ENCODE measurements around the gene NRXN3.

The NRXN3 gene

DNA sequence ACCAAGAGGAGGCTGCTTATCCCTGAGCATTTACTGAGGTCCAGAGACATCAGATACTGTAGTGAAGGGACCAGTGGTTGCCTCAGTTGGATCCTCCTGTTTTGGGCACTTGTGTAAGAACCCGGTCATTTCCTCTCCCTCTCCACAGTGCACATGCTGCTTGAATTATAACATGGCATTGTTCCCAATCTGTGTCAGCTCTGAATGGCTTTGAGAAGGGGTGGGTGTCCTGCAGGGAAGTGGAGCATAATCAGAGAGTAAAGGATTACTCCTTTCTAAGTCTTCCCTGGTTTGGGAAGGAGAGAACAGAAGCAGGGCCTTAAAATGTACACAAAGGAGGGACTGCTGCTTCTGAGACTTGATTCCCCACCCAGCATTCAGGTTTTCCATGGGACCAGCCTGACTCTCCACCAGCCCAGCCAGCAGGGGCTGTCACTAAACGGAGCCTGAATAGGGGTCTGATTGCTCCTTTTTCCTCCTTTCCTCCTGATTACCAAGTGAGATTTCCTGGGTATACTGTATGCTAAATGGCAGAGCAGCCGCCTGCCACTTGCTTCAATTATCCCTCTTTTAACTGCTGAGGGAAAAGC, 78.4 kb downstream of the NRXN3 start:
- no peak for DNase-seq

- no peak for DNase-seq
These were observed 81.1 kb downstream of the NRXN3 start for GRCh38 chr14:78251308-78251707.

DNA sequence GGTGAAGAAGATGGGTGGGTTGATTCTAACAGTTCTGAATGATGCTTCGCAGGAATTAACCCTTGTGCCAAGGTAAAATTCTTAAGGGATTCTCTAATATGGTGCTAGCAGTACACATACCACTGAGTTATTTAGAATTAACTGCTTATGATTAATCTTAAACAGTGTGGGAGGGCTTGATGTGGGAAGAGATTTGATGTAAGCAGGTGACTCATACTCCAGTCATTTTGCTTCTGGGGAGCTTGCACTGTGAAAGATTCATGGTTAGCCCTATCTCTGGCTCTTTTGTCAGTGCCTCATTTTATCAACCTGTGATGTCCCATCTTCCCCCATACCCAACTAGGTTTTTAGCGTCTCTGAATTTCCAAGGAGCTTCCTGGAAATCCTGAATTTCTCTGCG, 83.8 kb downstream of the NRXN3 start:
- no peak for DNase-seq

DNA sequence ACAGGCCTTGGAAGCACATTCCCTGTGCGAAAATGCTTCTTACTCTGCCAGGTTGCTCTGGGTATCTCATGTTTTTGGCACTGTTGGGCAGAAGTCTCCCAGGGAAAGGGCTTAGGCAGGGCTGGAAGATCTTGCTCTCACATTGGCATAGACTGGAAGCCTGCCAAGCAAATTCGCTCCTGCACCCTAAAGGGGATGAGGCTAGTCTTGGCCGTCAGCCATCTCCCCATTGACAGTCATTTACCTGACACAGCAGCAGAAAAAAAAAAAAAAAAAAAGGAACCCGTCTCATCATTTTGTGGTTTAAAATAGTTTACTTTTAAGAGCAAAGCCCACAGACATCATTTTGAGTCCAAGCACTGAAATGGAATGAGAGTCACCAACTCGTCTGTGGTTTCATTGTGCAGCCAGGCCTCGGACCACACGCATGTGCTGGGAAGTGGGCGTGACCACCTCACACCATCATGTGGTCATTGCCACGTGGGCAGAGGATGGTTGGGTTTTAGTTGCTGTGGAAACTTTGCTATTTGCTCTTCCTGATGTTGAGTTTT, 84.8 kb downstream of the NRXN3 start:
- no peak for DNase-seq

GRCh38 chr14:78259831-78260230, 89.7 kb downstream of the NRXN3 start:
- DNase-seq = no peak

GRCh38 chr14:78278464-78279250, 108.5 kb downstream of the NRXN3 start:
- DNase-seq = no peak

GRCh38 chr14:78282437-78282836, 112.3 kb downstream of the NRXN3 start:
- no peak for DNase-seq

- DNase-seq = no peak
These were observed 116.0 kb downstream of the NRXN3 start for GRCh38 chr14:78286210-78286609.

GRCh38 chr14:78292003-78292402, 121.8 kb downstream of the NRXN3 start:
- DNase-seq = no peak

DNA sequence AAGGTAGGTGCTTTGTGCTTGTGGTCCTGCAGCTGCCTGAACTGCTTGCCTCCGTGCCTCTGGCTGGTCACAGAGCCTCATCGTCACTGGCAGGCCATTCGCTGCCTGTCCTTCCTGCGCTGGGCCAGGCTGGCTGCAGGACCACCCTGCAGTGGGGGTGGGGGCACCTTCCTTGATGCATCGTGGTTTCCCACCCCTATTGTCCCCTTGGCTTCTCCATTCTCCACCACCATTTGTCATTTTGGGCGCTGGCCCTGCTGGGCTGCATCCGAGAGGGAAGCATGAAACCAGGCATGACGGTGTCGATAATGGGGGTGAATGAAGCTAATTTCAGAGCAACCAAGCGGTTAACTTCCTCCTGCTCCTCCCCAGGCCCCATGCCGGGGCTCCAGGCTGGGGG, 127.7 kb downstream of the NRXN3 start:
- no peak for DNase-seq

DNA sequence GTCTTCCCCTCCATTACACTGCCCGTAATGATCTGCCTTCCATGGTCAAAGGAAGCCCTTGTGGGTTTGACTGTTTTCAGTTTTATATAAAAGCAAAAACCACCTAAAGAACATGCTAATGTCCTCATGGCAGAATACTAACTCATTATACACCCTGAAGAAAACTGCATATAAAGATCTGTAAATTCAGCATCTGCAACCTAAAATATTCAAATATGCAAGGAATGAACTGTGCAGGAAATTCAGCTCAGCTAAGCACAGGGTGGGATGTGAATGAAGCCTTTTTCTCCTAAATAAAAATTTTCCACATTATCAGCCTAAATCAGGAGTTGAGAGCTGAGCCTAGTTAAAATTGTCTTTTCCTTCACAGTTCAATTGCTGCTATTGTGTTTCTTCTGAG, 128.1 kb downstream of the NRXN3 start:
- DNase-seq = no peak

- DNase-seq = no peak
These were observed 132.7 kb downstream of the NRXN3 start for GRCh38 chr14:78302841-78303240.

- DNase-seq = no peak
These were observed 137.5 kb downstream of the NRXN3 start for GRCh38 chr14:78307671-78308070.

DNA sequence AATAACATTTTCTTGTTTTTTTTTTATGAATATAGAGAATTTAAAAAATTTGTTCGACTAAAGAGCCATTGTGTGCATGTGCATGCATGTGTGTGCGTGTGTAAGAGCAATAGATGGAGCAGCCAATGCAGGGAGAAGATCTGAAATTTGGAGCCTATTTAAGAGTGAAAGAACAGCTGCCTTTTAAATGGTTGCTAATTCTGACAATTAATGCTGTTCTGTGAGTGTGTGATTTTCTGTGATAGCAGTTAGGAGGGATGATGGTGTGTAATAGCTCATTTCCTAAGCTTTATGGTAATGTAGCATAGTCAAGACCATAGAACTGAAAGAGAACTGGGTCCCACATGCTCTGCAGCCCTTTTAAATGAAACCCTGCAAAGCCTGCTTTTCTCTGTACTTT, 137.9 kb downstream of the NRXN3 start:
- no peak for DNase-seq

DNA sequence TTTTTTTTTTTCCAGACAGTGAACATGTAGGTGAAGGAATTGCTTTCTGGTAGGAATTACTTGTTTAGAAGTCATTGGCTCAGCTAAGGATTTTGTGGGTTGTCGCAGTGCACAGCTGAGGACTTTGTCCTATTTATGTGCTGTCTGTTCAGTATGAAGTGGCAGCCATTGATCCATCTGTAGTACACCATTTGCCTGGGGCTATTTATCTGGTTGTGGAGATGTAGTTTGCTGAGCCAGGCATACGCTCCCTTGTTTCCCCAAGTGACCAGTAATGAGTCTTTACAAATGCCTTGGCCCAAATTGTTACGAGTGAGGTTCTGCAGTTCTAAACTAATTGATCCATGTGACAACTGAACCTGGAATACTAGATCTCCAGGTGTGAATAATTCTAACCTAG, 140.1 kb downstream of the NRXN3 start:
- no peak for DNase-seq

GRCh38 chr14:78313499-78313898, 143.3 kb downstream of the NRXN3 start:
- no peak for DNase-seq

- DNase-seq = no peak
These were observed 144.3 kb downstream of the NRXN3 start for GRCh38 chr14:78314484-78314883.

DNA sequence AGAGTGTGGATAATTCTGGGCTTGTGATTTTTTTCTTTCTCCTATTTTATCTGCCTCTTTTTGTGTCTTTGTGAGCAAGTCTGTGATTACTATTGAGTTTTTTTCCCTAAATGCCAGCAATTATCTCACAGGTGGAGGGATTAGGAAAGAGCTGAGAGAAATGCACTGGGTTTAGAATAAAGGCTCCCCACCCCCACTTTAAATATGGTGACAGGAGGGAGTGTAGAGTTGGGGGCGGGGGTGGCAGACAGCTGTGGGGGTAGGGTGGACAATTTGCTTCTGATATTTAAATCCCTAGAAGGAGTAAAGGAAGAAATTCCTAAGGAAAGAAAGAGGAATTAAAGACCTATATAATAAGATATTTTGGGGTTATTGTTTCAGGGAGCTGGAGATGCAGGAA, 145.9 kb downstream of the NRXN3 start:
- DNase-seq = no peak

DNA sequence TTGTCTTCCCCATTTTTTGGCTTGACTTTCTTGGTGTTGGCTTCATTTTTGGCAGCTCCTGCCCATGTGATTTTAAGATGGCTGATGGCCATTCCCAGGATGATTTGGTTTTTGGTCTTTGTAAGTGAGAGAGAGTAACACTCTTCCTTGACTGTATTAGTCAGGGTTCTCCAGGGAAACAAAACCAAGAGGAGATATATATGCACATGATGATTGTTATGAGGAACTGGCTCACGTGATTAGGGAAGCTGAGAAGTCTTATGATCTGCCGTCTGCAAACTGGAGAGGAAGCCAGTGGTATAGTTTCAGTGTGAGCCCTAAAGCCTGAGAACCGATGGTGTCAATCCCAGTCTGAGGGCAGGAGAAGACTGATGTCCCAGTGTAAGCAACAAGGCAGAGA, 146.6 kb downstream of the NRXN3 start:
- no peak for DNase-seq

DNA sequence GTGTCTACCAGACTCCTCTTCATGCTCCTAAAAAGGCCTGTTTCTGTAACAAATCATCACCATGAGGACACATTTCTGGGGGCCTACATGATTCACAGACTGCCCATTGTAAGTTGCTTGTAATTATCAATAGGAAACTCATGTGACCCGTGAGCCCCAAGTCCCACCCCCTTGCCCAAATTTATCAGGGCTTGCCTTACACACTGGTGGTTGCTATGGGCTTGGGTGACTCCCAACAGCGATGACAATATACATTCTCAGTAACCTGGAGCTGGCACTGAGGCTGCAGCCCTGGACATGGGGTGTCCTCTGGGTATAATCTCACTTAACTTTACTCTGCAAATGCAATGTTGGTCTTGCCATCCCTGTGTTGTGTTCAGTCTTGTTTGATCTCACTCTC, 149.2 kb downstream of the NRXN3 start:
- no peak for DNase-seq

DNA sequence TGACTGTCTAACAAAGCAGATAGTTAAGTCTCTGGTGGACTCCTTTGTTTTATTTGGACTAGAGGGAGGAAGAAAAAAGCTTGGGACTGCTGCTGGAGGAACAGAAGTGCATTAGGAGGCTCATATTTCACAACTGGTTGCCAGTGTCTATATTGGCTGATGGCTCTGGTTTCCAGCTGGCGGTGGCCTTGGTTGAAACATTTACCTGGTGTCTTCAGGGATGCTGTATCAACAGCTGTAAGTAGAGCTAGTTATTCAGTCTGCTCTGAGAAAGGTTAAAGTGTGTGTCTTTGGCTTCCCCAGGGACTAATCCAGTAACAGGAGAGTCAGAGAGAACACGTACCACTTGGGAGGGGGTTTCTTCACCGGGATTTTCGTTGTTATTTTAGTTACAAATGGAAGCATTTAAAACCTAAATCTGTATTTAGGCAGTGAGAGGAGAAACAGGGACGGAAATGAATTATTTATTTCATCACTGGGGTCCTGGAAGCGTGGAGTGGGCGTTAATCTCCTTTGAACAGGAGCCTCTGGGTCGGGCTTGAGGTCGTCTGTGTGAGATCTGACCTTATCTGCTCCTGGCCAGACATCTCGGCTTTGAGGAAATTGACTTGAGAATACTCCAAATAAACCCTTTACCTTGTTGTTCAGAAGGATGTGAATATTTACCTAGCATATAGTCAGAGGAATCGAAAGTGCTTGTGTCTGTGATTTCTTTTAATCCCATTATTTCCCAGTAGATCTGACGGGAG, 149.9 kb downstream of the NRXN3 start:
- no peak for DNase-seq

DNA sequence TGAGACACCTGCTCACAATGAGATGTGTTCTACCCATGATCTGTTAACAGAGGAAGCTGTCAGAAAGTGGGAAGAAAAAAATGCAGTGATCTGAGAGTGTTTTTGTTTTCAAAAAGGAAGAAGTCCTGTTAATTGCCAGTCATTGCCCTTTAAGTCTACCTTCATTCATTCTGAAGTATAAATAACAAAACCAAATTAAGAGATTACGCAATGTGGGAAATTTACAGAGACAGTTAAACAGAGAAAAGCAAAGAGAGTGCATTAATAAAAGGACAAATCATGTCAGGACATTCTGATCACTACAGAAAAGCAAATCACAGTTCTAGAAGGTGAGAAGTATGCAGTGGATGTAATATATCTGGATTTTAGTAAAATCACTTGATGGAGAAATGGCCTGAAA, 154.2 kb downstream of the NRXN3 start:
- DNase-seq = no peak

DNA sequence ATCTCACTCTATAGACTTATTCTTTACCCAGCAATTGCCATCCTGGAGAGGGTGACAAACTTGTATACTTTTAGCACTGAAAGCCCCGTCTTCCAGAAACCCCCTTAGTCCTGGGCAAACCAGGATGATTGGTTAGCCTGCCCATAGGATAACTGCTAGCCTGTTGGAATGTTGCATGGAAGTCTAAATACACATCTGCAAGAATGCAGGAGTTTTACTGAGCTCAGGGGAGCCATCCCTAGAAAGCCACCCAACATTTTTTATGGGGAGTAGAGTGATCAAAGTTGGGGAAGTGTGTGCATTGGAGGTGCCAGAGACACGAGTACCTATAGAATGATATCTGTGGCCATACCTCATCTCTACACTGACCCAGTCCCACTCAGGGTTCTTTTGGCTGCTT, 155.7 kb downstream of the NRXN3 start:
- DNase-seq = no peak
